K562 (cell line): ENCODE measurements around the gene ICE2. TPM values are rescaled to one million over a fixed set of nuclear protein-coding genes. Genes with fewer than 3 reads are reported as not detected.

Experiments used
- ATAC-seq: fragments of 200-7000 bp; cut with Tn5 transposase; 3 replicates; pipeline ENCODE4 v1.9.1; 2020; ENCODE audit warnings: moderate library complexity
- BruUV-seq: library from RNA; stranded (reverse); fragments of 400-500 nt; replicated peaks from 2 replicates; lab custom pipeline; 2021; lab: Mats Ljungman, UMichigan
- CTCF ChIA-PET: fragments of 300-600 bp; formaldehyde crosslinking; extraction: SDS; loops from one replicate; lab custom pipeline; 2021; ENCODE audit warnings: low intra/inter-chr PET ratio; lab: Yijun Ruan, JAX
- POLR2A ChIA-PET: fragments of 300-600, 350-650 bp; sonication (Branson Sonifier 250); formaldehyde crosslinking; extraction: SDS; loops from one replicate; lab custom pipeline; 2021; ENCODE audit warnings: antibody characterized with exemption, inconsistent platforms; lab: Yijun Ruan, JAX
- DNase-seq, 4 experiments: peaks; one replicate each; pipeline versions ENCODE4 v3.0.0 to v3.0.0-alpha.2; 2011 to 2018; ENCODE audit warnings: low spot score in 3 of 4, mixed read lengths in 3 of 4; ENCODE audit errors: extremely low read depth in 1 of 4
- FAIRE-seq: peaks from 2 replicates; lab custom pipeline; 2011; peaks lifted over from hg19 to GRCh38; lab: Jason Lieb, UNC
- H2AFZ ChIP-seq: 2 replicates; pipeline ENCODE4 v1.6.0; 2011; ENCODE audit warnings: low read depth, low read length, control low read depth, inconsistent platforms
- H3K27ac ChIP-seq: fragments of 200-600 bp; 3 replicates; pipeline ENCODE4 v1.8.0; 2011; ENCODE audit warnings: low read depth, mild to moderate bottlenecking, control low read depth, inconsistent platforms, low read length, moderate library complexity, mixed read lengths; ENCODE audit errors: extremely low read depth
- H3K27me3 ChIP-seq, 2 experiments: fragments of 300-600 bp in 1 of 2; 2 replicates in 1 of 2; 3 replicates in 1 of 2; pipeline versions ENCODE4 v1.6.0 to v1.8.0; 2011; ENCODE audit warnings: inconsistent platforms in 2 of 2, low read length in 2 of 2, mild to moderate bottlenecking in 1 of 2, mixed read lengths in 1 of 2, moderate library complexity in 1 of 2; ENCODE audit not compliant: control insufficient read depth in 2 of 2, insufficient read depth in 2 of 2
- H3K36me3 ChIP-seq: fragments of 300-600 bp; 3 replicates; pipeline ENCODE4 v1.8.0; 2011; ENCODE audit warnings: mild to moderate bottlenecking, low read length, inconsistent platforms; ENCODE audit not compliant: control insufficient read depth, insufficient read depth
- H3K4me1 ChIP-seq, 2 experiments: fragments of 200-600 bp in 1 of 2; replicated peaks in 1 of 2; 2 replicates in 1 of 2; 3 replicates in 1 of 2; pipeline versions ENCODE4 v1.5.1 to v1.8.0; 2011; ENCODE audit warnings: inconsistent platforms in 2 of 2, low read length in 2 of 2, mild to moderate bottlenecking in 1 of 2, mixed read lengths in 1 of 2, moderate library complexity in 1 of 2; ENCODE audit not compliant: control insufficient read depth in 2 of 2, insufficient read depth in 2 of 2
- H3K4me2 ChIP-seq: 2 replicates; pipeline ENCODE4 v1.6.1; 2011; ENCODE audit warnings: low read length, control low read depth, inconsistent platforms, mixed read lengths; ENCODE audit not compliant: insufficient read depth
- H3K4me3 ChIP-seq: fragments of 200-600 bp; sonication (generic), shearing (Covaris generic); 2 replicates; pipeline ENCODE4 v1.5.1; 2016; ENCODE audit warnings: control low read depth, inconsistent platforms
- H3K79me2 ChIP-seq: fragments of 200-600 bp; 3 replicates; pipeline ENCODE4 v1.8.0; 2011; ENCODE audit warnings: low read length, inconsistent platforms; ENCODE audit not compliant: control insufficient read depth, insufficient read depth
- H3K9ac ChIP-seq, 2 experiments: 2 replicates each; pipeline versions ENCODE4 v1.6.0 to v1.6.1; 2011; ENCODE audit warnings: low read depth in 2 of 2, low read length in 2 of 2, control low read depth in 1 of 2, inconsistent platforms in 1 of 2, mild to moderate bottlenecking in 1 of 2, mixed read lengths in 1 of 2; ENCODE audit not compliant: insufficient read depth in 1 of 2
- H3K9me1 ChIP-seq: one replicate; pipeline ENCODE4 v1.6.0; 2011; ENCODE audit warnings: inconsistent platforms, mild to moderate bottlenecking, low read length, moderate library complexity; ENCODE audit not compliant: control insufficient read depth, insufficient read depth
- H3K9me3 ChIP-seq: replicated peaks from 2 replicates; pipeline ENCODE4 v1.5.1; 2011; ENCODE audit warnings: low read depth, low read length, inconsistent platforms; ENCODE audit not compliant: control insufficient read depth, insufficient read depth
- H4K20me1 ChIP-seq: replicated peaks from 2 replicates; pipeline ENCODE4 v1.6.1; 2011; ENCODE audit warnings: low read length, inconsistent platforms, mixed read lengths; ENCODE audit not compliant: control insufficient read depth, insufficient read depth
- ARID4B ChIP-seq: sonication (generic); formaldehyde crosslinking; IDR thresholded peaks from 2 replicates; pipeline ENCODE4 v1.8.0; 2022; ENCODE audit warnings: mild to moderate bottlenecking, missing genetic modification reagents
- ASH1L ChIP-seq: fragments of 450-650 bp; IDR thresholded peaks from 2 replicates; pipeline ENCODE4 v1.6.1; 2018; ENCODE audit warnings: borderline replicate concordance, mild to moderate bottlenecking, low read depth; ENCODE audit not compliant: partially characterized antibody
- BDP1 ChIP-seq: IDR thresholded peaks from 3 replicates; pipeline ENCODE4 v1.6.1; 2011; ENCODE audit not compliant: insufficient read length, insufficient read depth
- CBX2 ChIP-seq: fragments of 200-600 bp; sonication (generic); IDR thresholded peaks from one replicate; pipeline ENCODE4 v1.6.1; 2012; ENCODE audit warnings: mild to moderate bottlenecking, low read length, inconsistent platforms; ENCODE audit not compliant: insufficient read depth, poor library complexity, severe bottlenecking
- E2F1 ChIP-seq: sonication (generic); formaldehyde crosslinking; IDR thresholded peaks from 2 replicates; pipeline ENCODE4 v1.8.1; 2023; ENCODE audit warnings: mild to moderate bottlenecking, missing genetic modification reagents, moderate library complexity
- FOSL1 ChIP-seq: fragments of 200-800 bp; sonication (Bioruptor generic); conservative IDR thresholded peaks from 2 replicates; pipeline ENCODE4 v1.6.1; 2016; ENCODE audit warnings: missing genetic modification characterization, missing compliant biosample characterization
- MAFG ChIP-seq: fragments of 450-650 bp; conservative IDR thresholded peaks from 2 replicates; pipeline ENCODE4 v1.6.1; 2016; ENCODE audit warnings: missing genetic modification characterization, missing compliant biosample characterization
- NCOR1 ChIP-seq: fragments of 450-650 bp; IDR thresholded peaks from 2 replicates; pipeline ENCODE4 v1.6.1; 2016; ENCODE audit warnings: mild to moderate bottlenecking, moderate library complexity
- RFX7 ChIP-seq: fragments of 250-450 bp; sonication (Bioruptor Pico); IDR thresholded peaks from 2 replicates; pipeline ENCODE4 v1.5.1; 2021; ENCODE audit warnings: mild to moderate bottlenecking
- WGBS: fragments of 100-300 bp; shearing (Covaris generic); methylation state at CpG from one replicate; pipeline ENCODE4 v1.1.6; 2016; ENCODE audit warnings: low coverage, mixed read lengths; ENCODE audit not compliant: insufficient coverage; ENCODE audit errors: missing lambda C conversion rate; 5-methylcytosine and 5-hydroxymethylcytosine counted together
- in situ Hi-C: fragments of 300-500 bp; cut with MboI; formaldehyde crosslinking; loops from 4 replicates; pipeline ENCODE4 v1.15.0; 2018; ENCODE audit warnings: inconsistent platforms, mixed read lengths
- intact Hi-C: fragments of 100-400 bp; cut with micrococcal nuclease; formaldehyde crosslinking; loops from 2 replicates; pipeline ENCODE4 v1.14.2; 2022
- polyA plus RNA-seq, 8 experiments: library from polyadenylated mRNA; depleted of rRNA in 4 of 8; stranded (reverse) in 5 of 8; unstranded in 3 of 8; fragments of >200 nt; fragmentation: Nextera tagmentation in 2 of 8; fragmentation: Illumina TruSeq in 1 of 8; extraction: Ambion mirVana in 2 of 8; extraction: Trizol in 1 of 8; gene quantifications; 2 replicates each; pipeline versions ENCODE4 v1.2.1 to v1.2.3, GENCODE V29; 2011 to 2014; ENCODE audit warnings: inconsistent platforms in 1 of 8, missing spikeins in 1 of 8
- total RNA-seq, 7 experiments: library from RNA; depleted of rRNA in 6 of 7; stranded (reverse); fragments of >200 nt in 6 of 7; fragmentation: Illumina TruSeq in 2 of 7; extraction: Trizol in 2 of 7; gene quantifications; 2 replicates each; pipeline versions ENCODE4 v1.2.1 to v1.2.3, GENCODE V29; 2011 to 2021; ENCODE audit warnings: low replicate concordance in 1 of 7

The ICE2 gene
- total and polyA plus RNA-seq, 9 of the 15 experiments (the other 6 are each of a cell fraction or from before 2014, with no cell fraction given) = 21.8 to 87.9 (median 58.1) TPM

GRCh38 chr15:60374209-60374608, 104.7 kb downstream of the ICE2 start:
- no peak for ATAC-seq
- no TSS peak for BruUV-seq

More at GRCh38 chr15:60374209-60374608, 104.7 kb downstream of the ICE2 start:
- Histone ChIP-seq H3K4me2 (no peak overlapping the region), H3K36me3 (peaks cover 82% of the 10 kb centered on the region), H3K9me3 (no peaks in the 10 kb centered on the region), H3K27me3 (no peaks in the 10 kb centered on the region), H3K4me1 (no peaks in the 10 kb centered on the region; a peak in 1 of 5 replicates), H3K4me3 (no peak overlapping the region), H3K27ac (no peak overlapping the region)
- FAIRE-seq = no peak
- WGBS = 98% methylated on average over 4 of the region's 4 CpGs
- POLR2A ChIA-PET = interaction anchor here (0.6 to 1.6 kb wide), 7 partner anchors 9 to 1129 kb away, joined by 3 to 6 read pairs (median 4); partner anchors contain the start of gene ANXA2
- in situ Hi-C loops = no loop called here
- TF ChIP-seq FOSL1 (tag) = no peak
- no peak for TF ChIP-seq ARID4B (CRISPR knock-in tag)
- TF ChIP-seq BDP1 = no peak
- no peak for TF ChIP-seq ASH1L
- no peak for TF ChIP-seq MAFG (tag)
- TF ChIP-seq NCOR1 = no peak
- TF ChIP-seq RFX7 (CRISPR knock-in tag) = no peak
- no peak for TF ChIP-seq E2F1
- TF ChIP-seq CBX2 = no peak
- TF ChIP-seq, all 486 proteins: peak for 0
- CTCF ChIA-PET = no interaction called here
- intact Hi-C loops = no loop called here
- Histone ChIP-seq H3K9ac (no peak overlapping the region), H2AFZ (no peak overlapping the region), H4K20me1 (0 out of 2 replicates have a peak, but pooled peaks cover 9% of the 10 kb centered on the region), H3K9me1 (no peaks in the 10 kb centered on the region), H3K79me2 (no peaks in the 10 kb centered on the region; the same call in 1 of the 3 replicates)
- DNase-seq = no peak
